PFSK-1 (cell line): ENCODE measurements around the gene OR1D5.

Experiments
- POLR2AphosphoS5 ChIP-seq: IDR thresholded peaks from 2 replicates; pipeline ENCODE4 v1.6.1; 2012; ENCODE audit warnings: low read depth, mild to moderate bottlenecking, control low read depth, low read length, moderate library complexity
- REST ChIP-seq, 2 experiments: IDR thresholded peaks; 2 replicates each; pipeline versions ENCODE4 v1.6.1 to v1.8.0; 2011 to 2012; ENCODE audit warnings: low read depth in 2 of 2, low read length in 2 of 2, control low read depth in 1 of 2, inconsistent platforms in 1 of 2, mild to moderate bottlenecking in 1 of 2, moderate library complexity in 1 of 2; ENCODE audit not compliant: insufficient read depth in 1 of 2
- SIN3A ChIP-seq: IDR thresholded peaks from 2 replicates; pipeline ENCODE4 v1.6.1; 2012; ENCODE audit warnings: mild to moderate bottlenecking, low read length, moderate library complexity, borderline replicate concordance; ENCODE audit not compliant: insufficient read depth
- TAF1 ChIP-seq: IDR thresholded peaks from 2 replicates; pipeline ENCODE4 v1.6.1; 2012; ENCODE audit warnings: low read length, control low read depth, borderline replicate concordance; ENCODE audit not compliant: insufficient read depth

GRCh38 chr17:3033248-3033640 lies 30.2 kb downstream of the OR1D5 start:
- TF ChIP-seq POLR2AphosphoS5 (no peak), SIN3A (no peak), TAF1 (no peak), REST (IDR thresholded peaks at IDR 0.05; ENCODE audit: insufficient read depth in 1 of 2, low read depth in 2 of 2, low read length in 2 of 2) (no peak)
